ENCODE data around the gene PIP5K1B.
"Not testable (repeated sequence)": the region's sequence is repeated elsewhere in the genome, so short reads cannot be mapped to it uniquely, and the experiment has no call there.

PIP5K1B gene, protein sequence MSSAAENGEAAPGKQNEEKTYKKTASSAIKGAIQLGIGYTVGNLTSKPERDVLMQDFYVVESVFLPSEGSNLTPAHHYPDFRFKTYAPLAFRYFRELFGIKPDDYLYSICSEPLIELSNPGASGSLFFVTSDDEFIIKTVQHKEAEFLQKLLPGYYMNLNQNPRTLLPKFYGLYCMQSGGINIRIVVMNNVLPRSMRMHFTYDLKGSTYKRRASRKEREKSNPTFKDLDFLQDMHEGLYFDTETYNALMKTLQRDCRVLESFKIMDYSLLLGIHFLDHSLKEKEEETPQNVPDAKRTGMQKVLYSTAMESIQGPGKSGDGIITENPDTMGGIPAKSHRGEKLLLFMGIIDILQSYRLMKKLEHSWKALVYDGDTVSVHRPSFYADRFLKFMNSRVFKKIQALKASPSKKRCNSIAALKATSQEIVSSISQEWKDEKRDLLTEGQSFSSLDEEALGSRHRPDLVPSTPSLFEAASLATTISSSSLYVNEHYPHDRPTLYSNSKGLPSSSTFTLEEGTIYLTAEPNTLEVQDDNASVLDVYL

DNA sequence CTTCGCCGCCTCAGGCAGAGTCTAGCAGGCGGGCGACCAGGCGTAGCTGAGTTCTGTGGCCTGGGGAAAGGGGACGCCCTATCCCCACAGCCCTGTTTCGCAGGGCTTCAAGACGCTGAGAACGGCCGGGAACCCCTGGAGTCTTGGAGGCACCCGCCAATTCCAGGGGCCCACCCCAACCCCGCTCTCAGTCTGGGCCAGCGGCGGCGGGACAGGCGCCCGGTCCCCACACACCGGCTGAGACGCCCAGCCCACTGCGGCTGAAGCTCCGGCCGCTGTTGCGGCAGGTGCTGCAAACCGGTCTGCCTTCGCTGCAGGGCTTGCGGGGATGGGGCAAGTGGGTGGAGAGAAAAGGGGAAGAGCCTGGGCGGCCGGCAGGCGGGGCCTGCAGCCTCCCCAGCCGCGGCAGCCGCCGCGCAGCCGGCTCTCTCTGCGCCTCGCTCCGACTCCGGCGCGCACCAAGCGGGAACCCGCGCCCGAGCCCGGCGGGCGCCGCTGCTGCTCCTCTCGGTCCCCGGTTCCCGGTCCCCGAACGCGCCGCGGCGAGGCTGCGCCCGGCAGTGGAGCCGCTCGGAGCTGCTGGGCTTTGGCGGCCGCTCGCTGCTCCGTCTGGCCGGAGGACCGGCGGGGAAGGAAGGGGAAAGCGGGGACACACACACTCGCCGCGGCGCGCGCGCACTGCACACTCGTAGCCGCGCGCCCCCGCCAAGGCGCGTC is at the start of gene PIP5K1B:
Gene PIP5K1B (plus strand): TSS at position 427 of the 717 bp plus-strand sequence. CDS start 117,375 bp downstream, outside the sequence.
- DNase-seq: peak in 41 of 42 donors; percentile 10 to 80 (median 55)
- intact Hi-C loops (cut with DNase I): no loop called here

DNA sequence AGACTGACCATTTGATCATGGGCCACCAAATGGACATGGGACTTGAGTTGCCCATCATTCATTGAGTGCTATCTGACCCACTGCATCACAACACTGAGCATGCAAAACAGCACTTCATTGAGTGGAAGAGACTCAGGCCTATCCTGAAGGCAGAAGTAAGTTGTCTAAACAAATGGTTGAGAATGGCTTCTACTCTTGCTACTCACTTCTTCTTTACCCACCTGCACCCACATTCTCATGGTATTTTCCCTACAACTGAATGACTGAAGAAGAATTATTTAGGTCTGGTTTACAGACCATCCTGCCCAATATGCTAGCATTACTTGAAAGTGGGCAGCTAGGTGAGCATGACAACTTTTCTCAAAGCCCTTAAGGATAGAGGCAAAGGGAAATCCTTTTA is 41.0 kb upstream of the PIP5K1B start:
- no peak for DNase-seq
- intact Hi-C loops (cut with DNase I): no loop called here

DNA sequence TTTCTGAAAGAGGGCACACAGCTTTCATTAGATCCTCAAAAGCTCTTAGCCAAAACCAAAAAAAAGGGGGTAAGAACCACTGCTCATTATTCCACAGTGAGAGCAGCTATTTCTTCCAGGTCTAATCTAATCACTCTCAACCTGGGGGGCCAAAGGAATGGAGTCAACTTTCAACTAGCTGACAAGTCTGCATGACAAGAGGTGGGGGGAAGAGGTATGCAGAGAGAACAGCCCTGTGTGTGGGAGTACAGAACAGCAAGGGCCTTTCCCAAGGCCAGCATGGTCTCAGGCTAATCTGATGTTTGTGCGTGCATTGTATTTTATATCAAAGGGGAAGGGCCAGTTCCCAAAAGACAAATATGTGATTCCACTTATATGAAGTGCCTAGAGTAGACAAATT is 36.9 kb upstream of the PIP5K1B start:
- no peak for DNase-seq
- intact Hi-C loops (cut with DNase I): no loop called here

DNA sequence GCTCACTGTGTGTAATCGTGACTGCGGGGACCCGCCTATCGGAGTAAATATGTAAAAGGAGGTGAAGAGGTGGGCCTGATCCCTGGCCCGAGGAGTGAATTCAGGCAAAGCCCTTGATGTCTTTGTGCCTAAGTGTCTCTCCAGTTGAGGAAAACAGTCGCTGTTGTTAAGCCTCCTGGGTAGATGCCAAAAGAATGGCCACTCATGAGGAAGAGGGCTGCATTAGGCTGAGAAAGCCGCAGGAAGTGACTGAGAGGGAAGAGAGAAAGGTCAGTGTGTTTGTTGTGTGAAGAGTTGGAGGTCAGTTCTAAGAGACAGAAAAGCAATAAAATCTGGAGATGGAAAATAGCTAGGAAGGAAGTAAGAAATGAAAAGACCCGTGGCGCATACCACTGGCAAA is 35.8 kb upstream of the PIP5K1B start:
- intact Hi-C loops (cut with DNase I): no loop called here
- DNase-seq: no peak

DNA sequence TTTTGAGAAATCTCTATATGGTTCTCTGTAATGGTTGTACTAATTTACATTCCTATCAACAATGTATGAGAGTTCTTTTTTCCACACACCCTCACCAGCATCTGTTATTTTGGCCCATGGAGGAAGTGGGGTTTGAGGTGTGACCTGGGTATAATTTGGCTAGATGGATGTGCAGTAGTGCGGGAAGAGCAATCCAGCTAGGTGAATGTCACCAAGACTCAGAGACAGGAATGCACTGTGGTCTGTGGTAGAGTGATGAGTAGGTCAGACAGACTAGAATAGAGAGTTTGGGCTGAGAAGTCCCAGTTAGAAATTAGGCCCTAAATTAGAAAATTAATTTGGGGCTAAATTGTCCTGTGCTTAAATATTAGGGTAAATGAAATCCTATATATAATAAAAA is 32.8 kb upstream of the PIP5K1B start:
- intact Hi-C loops (cut with DNase I): no loop called here
- no peak for DNase-seq

DNA sequence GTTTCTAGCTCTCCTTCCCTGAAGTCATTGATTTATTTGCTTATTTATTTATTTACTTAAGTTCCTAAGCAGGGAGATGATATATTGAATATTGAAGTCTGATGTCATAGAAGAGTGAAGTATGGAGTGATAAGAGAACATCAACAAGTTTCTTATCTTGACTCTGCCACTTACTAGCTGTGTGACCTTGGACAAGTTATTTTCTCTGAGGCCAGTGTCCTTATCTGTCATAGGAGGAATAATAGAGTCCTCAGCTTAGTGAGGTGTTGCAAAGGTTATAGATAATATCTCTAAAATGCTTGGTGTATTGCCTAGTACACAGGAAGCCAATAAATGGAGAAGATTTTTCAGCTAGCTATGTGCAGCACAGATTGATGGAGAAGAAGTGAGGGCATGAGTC is 32.4 kb upstream of the PIP5K1B start:
- intact Hi-C loops (cut with DNase I): no loop called here
- DNase-seq: no peak

DNA sequence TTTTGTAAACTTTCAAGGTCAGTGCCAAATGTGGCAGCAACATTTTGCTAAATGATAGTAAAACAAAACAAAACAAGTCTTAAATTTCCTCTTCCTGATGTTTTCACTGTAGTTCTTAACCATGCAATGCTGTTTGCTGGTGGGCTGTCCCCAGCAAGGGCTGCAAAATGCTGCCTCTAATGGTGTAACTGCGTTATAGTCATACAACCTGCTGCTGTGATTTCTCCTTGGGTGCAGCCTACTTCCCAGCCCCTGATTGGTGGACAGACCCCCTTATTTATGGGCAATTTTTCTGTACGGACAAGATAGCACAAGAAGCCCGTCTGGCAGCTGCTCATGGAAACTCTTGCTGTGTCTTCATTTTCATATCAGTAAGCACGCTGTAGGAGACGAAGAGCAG is 26.6 kb upstream of the PIP5K1B start:
- DNase-seq: no peak
- intact Hi-C loops (cut with DNase I): no loop called here

DNA sequence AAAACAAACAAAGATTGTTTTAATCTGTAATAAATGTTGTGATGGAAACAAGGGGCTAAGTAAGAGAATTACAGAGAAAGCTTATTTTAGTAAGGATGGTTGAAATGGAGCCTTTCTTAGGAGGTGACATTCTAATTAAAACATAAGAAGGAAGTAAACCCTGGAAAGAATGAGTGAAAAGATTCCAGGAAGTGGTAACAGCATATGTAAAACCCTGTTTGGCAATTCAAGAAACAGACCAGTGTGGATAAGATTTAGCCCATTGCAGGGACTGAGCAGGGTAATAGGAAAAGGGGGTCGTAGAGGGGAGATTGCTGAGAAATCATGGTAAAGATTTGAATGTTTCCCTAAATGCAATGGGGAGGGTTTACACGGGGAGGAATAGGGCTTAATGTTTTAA is 21.6 kb upstream of the PIP5K1B start:
- no peak for DNase-seq
- intact Hi-C loops (cut with DNase I): no loop called here

DNA sequence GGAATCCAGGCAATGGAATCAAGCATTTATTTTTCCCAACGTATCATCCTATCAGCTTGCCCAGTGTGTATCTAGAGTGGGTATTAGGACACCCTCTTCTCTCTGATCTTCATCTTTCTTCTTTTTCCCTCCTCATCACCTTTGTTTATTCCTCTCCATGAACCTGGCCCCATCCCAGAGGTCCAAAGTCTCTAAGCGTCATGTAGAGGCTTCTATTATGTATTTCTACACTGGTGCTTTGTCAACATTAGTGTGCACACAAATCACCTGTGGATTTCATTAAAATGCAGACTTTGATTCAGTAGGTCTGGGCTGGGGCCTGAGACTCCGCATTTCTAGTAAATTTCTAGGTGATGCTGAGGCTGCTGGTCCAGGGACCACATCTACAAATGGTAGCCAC is 19.8 kb upstream of the PIP5K1B start:
- intact Hi-C loops (cut with DNase I): no loop called here
- no peak for DNase-seq

DNA sequence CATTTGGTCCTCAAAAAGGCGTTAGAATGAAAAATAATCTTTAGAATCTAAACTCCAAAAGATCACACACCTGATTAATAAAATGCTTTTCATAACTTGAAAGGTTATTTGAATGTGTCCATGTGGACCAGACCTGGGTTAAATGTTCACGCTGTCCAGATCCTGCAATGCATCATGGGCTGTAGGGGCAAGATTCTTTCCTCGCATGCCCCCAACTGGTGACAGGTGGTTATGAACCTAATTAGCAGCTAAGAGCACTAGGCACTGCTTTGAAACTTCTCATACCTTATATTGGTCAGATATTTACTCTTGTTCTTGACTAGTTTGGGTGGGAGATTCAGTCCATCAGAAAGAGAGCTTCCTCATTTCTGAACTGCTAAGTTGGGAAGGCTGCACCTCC is 19.3 kb upstream of the PIP5K1B start:
- intact Hi-C loops (cut with DNase I): no loop called here
- peak in 1 of 42 donors; percentile 15 for DNase-seq

DNA sequence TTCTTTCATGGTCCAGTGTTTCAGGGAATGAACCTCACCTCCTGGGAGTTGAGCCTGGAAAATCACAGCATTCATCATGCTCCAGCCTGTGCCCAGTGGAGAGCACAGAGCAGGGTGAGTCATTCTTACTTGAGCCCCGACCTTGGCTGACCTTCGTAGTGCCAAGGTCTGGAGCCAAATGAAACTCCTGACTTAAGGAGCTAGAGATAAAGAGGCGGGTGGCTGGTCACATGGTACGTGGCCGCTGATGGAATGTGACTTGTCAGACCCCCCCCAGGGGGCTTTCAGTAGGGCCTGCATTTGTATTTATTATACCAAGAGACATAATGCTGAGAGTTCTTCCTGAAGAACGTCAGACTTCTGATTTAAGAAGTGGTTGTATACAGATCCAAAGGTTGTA is 15.0 kb upstream of the PIP5K1B start:
- intact Hi-C loops (cut with DNase I): no loop called here
- no peak for DNase-seq

DNA sequence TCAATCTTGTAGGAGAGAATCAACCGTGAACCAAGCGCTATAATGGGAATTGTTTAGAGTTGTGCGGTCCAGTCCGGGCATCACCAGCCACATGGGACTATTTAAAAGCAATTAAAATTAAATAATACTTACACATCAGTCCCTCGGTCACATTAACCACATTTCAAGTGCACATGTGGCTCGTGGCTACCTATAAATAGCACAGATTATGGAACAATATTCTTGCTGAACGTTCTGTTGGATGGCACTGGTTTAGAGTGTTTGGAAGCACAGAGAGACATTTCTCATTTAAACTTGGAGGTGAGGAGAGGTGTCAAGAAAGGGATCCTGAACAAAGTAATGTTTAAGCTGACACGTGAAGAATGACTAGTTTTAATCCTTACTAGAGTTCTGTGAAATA is 12.5 kb upstream of the PIP5K1B start:
- intact Hi-C loops (cut with DNase I): no loop called here
- DNase-seq: no peak

DNA sequence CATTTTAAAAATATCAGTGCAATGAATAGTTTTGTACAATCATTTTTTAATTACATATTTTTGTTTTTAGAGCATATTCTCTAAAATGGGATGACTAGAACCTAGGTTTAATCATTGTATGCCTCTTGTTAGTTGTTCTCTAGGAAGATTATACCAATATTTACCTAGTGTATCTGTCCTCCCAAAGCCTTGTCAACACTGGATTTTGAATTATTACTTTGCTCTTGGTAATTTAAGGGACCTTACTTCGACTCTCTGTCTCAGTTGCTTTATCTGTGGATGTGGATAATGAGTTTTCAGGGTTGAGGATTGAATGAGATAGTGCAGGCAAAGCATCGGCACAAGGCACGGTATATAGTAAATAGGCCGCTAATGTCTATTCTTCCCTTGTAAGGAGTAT is 10.9 kb upstream of the PIP5K1B start:
- no peak for DNase-seq

DNA sequence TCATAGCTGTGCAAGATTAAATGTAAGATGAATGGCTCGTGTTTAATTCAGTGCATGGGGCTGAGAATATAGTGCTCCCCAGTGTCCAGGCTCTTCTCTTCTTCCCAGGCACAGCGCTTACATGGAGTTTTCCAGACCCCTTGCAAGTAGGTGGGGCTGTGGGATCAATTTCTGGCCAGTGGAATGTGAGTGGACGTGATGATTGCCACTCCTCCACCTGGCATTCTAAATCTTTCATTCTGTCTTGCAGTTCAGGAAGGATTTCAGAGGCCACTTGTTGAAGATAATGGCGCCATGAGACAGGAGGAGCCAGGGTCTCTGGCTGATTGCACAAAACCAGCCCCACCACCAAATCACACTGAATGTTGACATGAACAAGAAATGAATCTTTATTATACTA is 7.2 kb upstream of the PIP5K1B start:
- DNase-seq: no peak
- intact Hi-C loops (cut with DNase I): no loop called here

More for the DNA sequence above, 10.9 kb upstream of the PIP5K1B start:
- intact Hi-C loops (cut with DNase I): no loop called here

DNA sequence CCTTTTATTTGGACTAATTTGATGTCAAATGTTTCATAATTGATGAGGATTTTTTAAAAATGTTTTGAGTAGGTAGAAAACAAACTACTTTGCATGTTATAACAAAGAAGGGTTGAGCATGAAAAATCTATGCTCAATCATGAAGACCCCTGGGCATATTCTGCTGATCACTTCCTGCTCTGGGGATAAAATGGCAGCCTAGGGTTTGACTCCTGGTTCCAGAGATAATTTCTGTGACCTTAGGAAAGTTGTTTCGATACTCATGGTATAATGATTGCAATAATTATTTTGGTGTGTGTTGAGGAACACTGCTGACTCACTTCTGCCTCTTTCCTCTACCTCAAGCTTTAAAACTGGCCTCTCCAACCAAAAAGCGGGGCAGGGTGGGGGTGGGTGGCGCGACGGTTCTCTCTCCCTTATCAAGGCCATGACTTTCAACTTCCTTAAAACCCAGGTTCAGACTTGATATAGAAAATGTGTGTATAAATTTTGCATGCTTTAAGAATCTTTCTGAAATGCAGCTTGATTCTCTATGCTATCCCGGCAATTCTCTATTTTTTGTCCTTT is 6.0 kb upstream of the PIP5K1B start:
- no peak for DNase-seq
- intact Hi-C loops (cut with DNase I): no loop called here

DNA sequence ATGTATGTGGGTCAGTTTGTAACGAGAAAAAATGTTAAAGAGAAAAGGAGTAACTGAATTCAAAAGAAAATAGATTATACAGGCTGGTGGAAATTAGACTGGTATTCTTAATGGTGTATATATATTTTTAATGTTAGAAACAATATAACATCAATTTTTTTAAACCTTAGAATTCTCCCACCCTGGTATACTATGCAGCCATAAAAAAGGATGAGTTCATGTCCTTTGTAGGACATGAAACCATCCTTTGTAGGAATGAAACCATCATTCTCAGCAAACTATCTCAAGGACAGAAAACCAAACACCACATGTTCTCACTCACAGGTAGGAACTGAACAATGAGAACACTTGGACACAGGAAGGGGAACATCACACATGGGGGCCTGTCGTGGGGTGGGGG is 5.4 kb upstream of the PIP5K1B start:
- intact Hi-C loops (cut with DNase I); DNase-seq: not testable (repeated sequence)

DNA sequence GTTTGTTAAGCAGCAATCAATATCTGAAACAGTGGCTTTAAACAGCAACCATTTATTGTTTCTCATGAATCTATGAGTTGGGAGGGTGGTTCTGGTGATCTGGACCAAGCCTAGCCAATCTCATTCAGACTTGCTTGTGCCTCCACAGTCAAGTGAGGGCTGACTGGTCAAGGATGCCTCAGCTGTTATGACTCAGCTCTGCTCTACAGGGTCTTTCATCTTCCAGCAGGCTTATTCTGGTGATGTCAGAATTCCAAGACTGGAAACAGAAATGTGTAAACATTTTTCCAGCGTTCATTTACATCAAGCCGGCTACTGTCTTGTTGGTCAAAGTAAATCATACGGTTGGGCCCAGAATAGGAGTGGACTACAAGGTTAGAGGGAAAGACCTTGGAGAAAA is 2.5 kb upstream of the PIP5K1B start:
- no peak for DNase-seq

DNA sequence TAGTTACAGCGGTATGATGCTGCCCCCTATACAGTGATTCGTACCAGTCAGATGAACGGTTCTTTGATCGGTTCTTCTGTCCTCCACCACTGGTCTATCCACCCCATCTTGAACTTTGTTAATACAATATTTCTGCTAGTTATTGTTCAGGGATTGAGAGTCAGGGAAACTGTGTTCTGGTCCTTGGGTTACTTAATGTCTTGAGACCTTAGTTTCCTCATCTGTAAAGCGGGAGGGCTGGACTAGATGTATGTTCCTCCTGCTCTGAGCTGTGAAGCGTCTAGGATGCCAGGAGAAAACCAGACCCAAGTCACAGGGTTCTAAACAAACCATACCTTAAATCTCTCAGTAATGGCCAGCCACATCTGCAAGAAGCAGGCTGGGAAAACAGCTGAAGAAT is 1.4 kb upstream of the PIP5K1B start:
- DNase-seq: no peak
- intact Hi-C loops (cut with DNase I): no loop called here

More for the DNA sequence above, 2.5 kb upstream of the PIP5K1B start:
- intact Hi-C loops (cut with DNase I): no loop called here

DNA sequence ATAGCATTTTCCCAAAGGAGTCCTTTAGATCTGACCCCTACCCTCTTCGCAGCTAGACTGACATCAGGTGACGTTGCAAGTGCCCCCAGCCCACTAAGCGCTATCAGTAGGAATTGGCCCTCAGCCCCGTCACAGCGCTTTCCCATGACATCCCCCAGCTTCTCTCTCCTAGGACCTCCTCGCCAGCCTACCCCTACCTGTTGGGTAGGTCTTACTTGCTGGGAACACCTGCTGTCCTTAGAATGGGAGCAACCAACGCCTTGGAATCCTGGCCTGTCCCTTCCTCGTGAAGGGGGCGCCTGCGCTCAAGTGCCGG is 584 bp upstream of the PIP5K1B start:
- peak in 1 of 42 donors; percentile 9 for DNase-seq
- intact Hi-C loops (cut with DNase I): no loop called here
